SJCRH30 (cell line): Measurements from ENCODE around the gene ZFYVE21. TPM values are rescaled to one million over a fixed set of nuclear protein-coding genes. Genes with fewer than 3 reads are reported as not detected.

Experiments
- DNase-seq, 2 experiments: peaks; one replicate each; pipeline ENCODE4 v3.0.0-alpha.2; 2015 to 2020
- H3K27ac ChIP-seq: fragments of 250-450 bp; sonication (Bioruptor Pico); 2 replicates; pipeline ENCODE4 v1.5.1; 2020; ENCODE audit warnings: mild to moderate bottlenecking, moderate library complexity
- H3K27me3 ChIP-seq: fragments of 250-450 bp; sonication (Bioruptor Pico); 2 replicates; pipeline ENCODE4 v1.5.1; 2020; ENCODE audit warnings: mild to moderate bottlenecking, moderate library complexity
- H3K36me3 ChIP-seq: fragments of 250-450 bp; sonication (Bioruptor Pico); 2 replicates; pipeline ENCODE4 v1.5.1; 2020; ENCODE audit warnings: mild to moderate bottlenecking, moderate library complexity
- H3K4me1 ChIP-seq: fragments of 250-450 bp; sonication (Bioruptor Pico); 2 replicates; pipeline ENCODE4 v1.5.1; 2020; ENCODE audit warnings: mild to moderate bottlenecking, moderate library complexity
- H3K4me3 ChIP-seq: fragments of 250-450 bp; sonication (Bioruptor Pico); 2 replicates; pipeline ENCODE4 v1.5.1; 2020; ENCODE audit warnings: mild to moderate bottlenecking, moderate library complexity
- H3K9me3 ChIP-seq: fragments of 250-450 bp; sonication (Bioruptor Pico); replicated peaks from 2 replicates; pipeline ENCODE4 v1.5.1; 2020; ENCODE audit warnings: mild to moderate bottlenecking, moderate library complexity
- total RNA-seq: library from RNA; depleted of rRNA; stranded (reverse); fragments of >200 nt; shearing (Covaris generic); gene quantifications from 2 replicates; pipeline ENCODE4 v1.2.3, GENCODE V29; 2014

The ZFYVE21 gene
- total RNA-seq, 1 experiment from 2014 or later = 28.3 TPM

DNA sequence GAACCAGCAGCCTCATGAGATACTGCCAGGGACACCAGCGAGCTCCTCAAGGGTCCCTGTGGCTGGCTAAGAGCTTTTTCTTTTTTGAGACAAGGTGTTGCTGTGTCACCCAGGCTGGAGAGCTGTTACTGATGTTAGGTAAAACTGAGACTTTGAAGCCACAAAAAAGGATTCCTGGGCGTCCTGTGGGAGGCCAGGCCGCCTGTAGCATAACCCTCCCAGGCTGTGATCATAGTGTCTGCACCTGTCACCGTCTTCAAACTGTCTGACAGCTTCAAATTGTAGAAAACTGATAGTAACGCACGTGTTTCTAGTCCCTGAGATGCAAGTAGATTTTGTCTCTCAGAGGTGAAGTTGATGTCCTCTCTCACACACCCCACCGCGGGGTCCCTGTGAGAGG, 4.1 kb downstream of the ZFYVE21 start:
- Histone ChIP-seq H3K4me1 (peaks cover 14% of the 10 kb centered on the region), H3K36me3 (no peaks in the 10 kb centered on the region), H3K27ac (no peak overlapping the region), H3K4me3 (no peak overlapping the region), H3K27me3 (no peaks in the 10 kb centered on the region), H3K9me3 (no peaks in the 10 kb centered on the region)
- peak; percentile 44 to 72 for DNase-seq

DNA sequence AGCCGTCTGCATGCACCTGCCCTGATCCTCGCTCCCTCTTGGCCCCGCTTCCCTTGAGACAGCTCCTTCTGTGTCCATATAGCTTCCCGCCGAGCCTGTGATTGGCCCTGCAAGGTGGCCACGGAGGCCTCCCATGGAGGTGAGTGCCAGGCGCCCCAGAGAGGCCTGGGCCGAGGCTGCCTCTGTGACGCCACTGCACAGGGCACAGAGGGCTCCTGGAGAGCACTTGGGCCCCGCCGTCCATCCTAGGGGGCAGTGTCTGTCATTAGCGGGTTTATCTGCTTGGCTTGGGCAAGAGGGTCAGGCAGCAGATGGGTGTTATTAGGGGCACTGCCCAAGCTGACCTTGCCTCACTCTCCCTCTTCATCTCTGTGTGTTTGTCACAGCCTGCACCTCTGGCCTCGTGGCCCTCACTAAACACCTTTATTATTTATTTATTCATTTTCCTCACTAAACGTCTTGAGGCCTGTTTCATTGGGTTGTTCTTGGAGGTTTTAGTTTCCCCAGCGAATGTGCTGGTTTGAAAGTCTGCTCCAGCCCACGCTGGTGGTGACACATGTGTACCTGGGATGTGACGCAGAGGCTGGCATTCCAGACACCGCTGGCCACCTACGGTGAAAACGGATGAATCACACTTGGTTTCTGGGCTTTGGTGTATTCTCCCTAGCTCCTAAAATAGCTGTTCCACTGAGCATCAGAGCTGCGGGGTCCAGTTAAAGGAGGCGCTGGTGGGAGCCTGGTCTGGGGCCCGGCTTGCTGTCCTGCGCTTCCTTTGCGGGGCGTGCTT, 5.9 kb downstream of the ZFYVE21 start:
- DNase-seq = no peak
- no peaks in the 10 kb centered on the region for H3K36me3 ChIP-seq
- H3K4me1 ChIP-seq = peaks cover 14% of the 10 kb centered on the region
- no peak overlapping the region for H3K4me3 ChIP-seq
- H3K27ac ChIP-seq = no peak overlapping the region
- H3K9me3 ChIP-seq = no peaks in the 10 kb centered on the region
- no peaks in the 10 kb centered on the region for H3K27me3 ChIP-seq

DNA sequence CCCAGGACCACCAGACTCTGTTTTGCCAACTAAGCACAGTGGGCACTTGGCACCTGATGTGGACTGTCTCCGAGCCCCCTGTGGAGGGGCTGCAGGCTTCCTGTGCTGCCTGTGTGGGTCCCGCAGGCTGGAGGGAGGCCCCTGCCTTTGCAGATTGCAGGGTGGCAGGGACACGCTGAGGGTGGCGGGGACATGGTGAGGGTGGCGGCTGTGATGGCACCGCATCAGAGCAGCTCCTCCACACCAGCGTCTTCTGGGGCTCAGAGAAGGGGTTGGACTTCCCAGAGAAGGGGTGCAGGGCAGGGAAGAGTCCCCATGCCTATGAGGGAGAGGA, 8.1 kb downstream of the ZFYVE21 start:
- Histone ChIP-seq H3K9me3 (no peaks in the 10 kb centered on the region), H3K4me3 (no peak overlapping the region), H3K27me3 (no peaks in the 10 kb centered on the region), H3K36me3 (no peaks in the 10 kb centered on the region), H3K4me1 (peaks cover 10% of the 10 kb centered on the region), H3K27ac (no peak overlapping the region)
- DNase-seq = no peak

DNA sequence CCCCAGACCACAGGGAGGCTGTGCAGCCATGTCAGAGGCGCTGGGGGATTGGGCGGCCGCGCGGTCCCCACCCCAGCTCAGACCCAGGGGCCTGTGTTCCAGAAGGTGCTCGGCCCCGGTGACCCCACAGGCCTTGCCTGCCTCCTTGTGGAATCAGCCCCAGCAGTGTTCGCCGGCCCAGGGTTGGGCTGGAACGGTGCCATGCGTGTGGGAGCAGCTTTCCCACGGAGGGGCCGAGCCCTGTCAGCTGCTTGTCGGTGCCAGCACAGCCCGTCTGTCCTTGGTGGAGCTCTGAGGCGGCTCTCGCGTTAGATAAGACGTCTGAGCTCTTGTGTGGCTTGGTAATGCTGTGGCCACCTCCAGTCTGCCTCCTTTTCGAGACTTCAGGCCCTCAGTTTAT, 8.5 kb downstream of the ZFYVE21 start:
- H3K4me3 ChIP-seq = no peak overlapping the region
- H3K9me3 ChIP-seq = no peaks in the 10 kb centered on the region
- no peak for DNase-seq
- H3K27ac ChIP-seq = no peak overlapping the region
- peaks cover 10% of the 10 kb centered on the region for H3K4me1 ChIP-seq
- H3K27me3 ChIP-seq = no peaks in the 10 kb centered on the region
- H3K36me3 ChIP-seq = no peaks in the 10 kb centered on the region

DNA sequence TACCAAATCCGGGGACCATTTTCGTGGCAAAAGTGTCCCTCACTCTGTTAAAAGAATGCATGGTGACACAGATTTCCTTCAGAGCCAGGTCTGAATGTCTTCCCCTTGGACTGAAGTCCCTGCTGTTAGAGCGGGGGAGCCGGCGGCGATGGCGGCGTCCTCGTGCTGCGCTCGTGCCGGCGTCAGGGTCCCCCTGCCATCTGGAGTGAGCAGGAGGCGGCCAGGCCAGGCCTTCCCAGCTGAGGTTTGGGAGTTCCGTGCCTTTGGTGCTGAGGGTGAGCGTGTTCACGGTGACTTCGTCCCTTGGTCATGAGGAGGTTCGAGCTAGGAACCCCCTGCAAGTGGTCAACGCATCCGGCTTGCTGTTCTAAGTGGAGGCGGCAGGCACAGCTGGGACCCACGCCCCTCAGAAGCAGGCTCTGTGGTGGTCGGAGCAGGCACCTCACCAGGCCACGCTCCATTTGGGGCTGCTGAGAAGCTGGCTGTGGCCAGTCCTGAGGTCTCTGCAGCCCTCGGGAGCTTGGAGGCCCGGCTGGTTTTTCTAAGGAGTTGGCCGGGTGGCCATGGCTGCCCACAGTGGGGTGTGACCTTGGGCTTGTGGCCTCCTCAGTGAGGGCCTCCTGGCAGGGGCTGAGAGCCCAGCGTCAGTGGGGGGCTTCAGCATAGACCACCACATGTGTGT, 9.5 kb downstream of the ZFYVE21 start:
- peaks cover 1% of the 10 kb centered on the region for H3K4me1 ChIP-seq
- H3K9me3 ChIP-seq = no peaks in the 10 kb centered on the region
- no peak for DNase-seq
- no peak overlapping the region for H3K4me3 ChIP-seq
- H3K27ac ChIP-seq = no peak overlapping the region
- H3K36me3 ChIP-seq = no peaks in the 10 kb centered on the region
- H3K27me3 ChIP-seq = no peaks in the 10 kb centered on the region

DNA sequence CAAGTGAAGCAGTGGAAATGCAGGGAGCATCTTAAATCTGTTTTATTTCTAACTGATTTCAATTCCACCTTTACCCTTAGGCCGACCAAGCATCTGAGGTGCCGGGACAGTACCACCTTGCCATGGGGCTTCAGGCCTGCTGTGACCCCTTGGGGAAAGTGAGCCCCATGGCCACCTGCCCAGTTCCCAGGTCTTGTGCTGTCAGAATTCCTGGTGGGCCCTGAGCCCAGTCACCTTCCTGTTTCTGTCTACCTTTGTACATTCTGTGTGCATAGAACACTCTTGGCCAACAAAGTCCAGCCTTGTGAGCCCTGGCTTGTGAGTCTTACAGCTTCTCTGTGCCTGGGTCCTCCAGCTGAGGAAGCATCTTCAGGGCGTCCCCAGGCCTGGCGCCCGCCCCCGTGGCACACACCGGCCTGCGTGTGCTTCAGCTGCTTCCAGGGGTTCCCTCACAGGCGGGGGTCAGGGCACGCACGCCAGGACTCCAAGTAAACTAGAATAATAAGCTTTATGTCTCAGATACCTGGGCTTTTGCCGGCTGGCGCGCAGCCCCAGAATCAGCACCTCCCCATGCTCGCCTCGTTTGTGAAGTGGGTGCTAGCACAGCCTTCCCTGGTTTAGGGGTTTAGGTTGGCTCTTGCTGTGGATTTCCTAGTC, 10.3 kb downstream of the ZFYVE21 start:
- no peak overlapping the region for H3K27ac ChIP-seq
- DNase-seq = no peak
- no peaks in the 10 kb centered on the region for H3K9me3 ChIP-seq
- no peak overlapping the region for H3K4me3 ChIP-seq
- no peaks in the 10 kb centered on the region for H3K4me1 ChIP-seq
- no peaks in the 10 kb centered on the region for H3K36me3 ChIP-seq
- H3K27me3 ChIP-seq = no peaks in the 10 kb centered on the region

DNA sequence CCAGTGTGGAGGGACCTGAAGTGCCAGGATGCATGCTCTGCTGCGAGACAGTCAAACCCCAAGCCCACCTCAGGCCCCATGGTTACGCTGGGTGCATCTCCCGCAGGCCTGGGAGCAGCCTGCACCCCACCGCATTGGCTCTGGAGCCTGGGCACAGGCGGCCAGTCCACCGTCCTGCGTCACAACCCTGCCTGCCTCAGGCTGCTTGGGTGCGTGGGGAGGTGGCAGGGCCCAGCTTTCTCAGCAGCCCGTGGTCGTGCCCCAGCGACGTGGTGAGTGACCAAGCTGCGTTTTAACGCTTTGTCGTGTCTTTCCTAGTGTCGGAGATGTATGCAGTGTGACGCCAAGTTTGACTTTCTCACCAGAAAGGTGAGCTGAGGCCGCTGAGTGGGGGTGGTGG, 10.9 kb downstream of the ZFYVE21 start:
- Histone ChIP-seq H3K4me1 (no peaks in the 10 kb centered on the region), H3K36me3 (no peaks in the 10 kb centered on the region; the same call in 1 of the 2 replicates), H3K9me3 (no peaks in the 10 kb centered on the region), H3K4me3 (no peak overlapping the region), H3K27me3 (no peaks in the 10 kb centered on the region), H3K27ac (no peak overlapping the region)
- no peak for DNase-seq

DNA sequence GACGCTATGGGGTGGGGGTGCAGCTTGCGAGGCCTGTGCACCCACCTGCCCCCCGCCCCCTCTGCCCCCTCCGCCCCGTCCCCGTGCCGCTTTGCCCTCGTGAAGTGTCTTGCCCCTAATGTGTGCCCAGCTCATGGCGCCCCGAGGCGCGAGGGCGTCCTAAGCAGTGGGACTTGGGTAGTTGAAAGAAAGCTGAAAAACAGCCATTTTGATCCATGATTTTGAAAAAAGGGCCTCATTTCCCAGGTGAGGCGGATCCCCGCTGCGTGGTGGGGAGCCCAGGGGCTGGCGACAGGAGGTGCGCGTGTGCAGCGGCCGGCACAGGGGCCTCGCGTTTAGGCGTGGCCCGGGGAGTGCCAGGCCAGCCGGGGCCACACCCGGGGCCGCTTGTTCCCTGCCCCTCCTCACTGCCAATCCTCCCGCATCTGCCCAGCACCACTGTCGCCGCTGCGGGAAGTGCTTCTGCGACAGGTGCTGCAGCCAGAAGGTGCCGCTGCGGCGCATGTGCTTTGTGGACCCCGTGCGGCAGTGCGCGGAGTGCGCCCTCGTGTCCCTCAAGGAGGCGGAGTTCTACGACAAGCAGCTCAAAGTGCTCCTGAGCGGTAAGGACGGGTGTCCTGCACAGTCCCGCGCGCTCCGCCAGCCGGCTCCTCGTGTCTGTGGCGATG, 11.8 kb downstream of the ZFYVE21 start:
- Histone ChIP-seq H3K9me3 (no peaks in the 10 kb centered on the region), H3K4me3 (no peak overlapping the region), H3K4me1 (no peaks in the 10 kb centered on the region), H3K27ac (no peak overlapping the region), H3K36me3 (peaks cover 6% of the 10 kb centered on the region; the same call in 1 of the 2 replicates), H3K27me3 (no peaks in the 10 kb centered on the region)
- no peak for DNase-seq

DNA sequence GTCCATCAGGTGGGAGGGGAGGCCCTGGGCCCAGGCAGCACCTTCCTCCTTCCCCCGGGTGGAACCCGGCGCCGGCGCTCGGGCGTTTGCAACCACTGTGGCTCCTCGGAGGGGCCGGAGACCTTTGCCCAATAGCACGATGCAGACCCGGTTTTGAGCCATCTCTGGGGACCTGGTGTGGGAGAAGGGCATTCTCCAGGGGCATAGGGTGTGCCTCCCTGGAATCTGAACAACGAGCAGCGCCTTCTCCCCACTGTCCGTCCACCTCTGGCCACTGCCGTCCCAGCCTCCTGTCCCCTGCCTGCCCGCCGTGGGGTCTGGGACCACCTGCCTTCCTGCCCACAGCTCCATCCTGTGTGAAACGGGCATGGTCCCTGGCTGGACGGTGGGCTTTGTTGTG, 12.5 kb downstream of the ZFYVE21 start:
- Histone ChIP-seq H3K27me3 (no peaks in the 10 kb centered on the region), H3K9me3 (no peaks in the 10 kb centered on the region), H3K36me3 (peaks cover 9% of the 10 kb centered on the region), H3K4me3 (no peak overlapping the region), H3K27ac (no peak overlapping the region), H3K4me1 (no peaks in the 10 kb centered on the region)
- no peak for DNase-seq

DNA sequence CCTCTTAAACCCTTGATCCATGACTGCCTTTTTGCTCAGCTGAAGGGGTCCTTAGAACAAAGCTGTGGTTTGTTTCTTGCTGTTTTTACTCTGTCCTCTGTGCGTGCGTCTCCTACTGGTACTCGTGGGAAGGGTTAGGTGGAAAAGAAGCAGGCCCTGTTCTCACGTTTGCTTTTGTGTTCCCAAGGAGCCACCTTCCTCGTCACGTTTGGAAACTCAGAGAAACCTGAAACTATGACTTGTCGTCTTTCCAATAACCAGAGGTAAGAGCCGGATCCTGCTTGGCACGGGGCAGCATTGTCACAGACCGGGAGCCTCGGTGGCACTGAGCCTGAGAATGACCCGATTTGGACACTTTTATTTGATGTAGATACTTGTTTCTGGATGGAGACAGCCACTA, 13.1 kb downstream of the ZFYVE21 start:
- Histone ChIP-seq H3K36me3 (peaks cover 13% of the 10 kb centered on the region), H3K27me3 (no peaks in the 10 kb centered on the region), H3K9me3 (no peaks in the 10 kb centered on the region), H3K4me1 (no peaks in the 10 kb centered on the region), H3K4me3 (no peak overlapping the region), H3K27ac (no peak overlapping the region)
- no peak for DNase-seq

DNA sequence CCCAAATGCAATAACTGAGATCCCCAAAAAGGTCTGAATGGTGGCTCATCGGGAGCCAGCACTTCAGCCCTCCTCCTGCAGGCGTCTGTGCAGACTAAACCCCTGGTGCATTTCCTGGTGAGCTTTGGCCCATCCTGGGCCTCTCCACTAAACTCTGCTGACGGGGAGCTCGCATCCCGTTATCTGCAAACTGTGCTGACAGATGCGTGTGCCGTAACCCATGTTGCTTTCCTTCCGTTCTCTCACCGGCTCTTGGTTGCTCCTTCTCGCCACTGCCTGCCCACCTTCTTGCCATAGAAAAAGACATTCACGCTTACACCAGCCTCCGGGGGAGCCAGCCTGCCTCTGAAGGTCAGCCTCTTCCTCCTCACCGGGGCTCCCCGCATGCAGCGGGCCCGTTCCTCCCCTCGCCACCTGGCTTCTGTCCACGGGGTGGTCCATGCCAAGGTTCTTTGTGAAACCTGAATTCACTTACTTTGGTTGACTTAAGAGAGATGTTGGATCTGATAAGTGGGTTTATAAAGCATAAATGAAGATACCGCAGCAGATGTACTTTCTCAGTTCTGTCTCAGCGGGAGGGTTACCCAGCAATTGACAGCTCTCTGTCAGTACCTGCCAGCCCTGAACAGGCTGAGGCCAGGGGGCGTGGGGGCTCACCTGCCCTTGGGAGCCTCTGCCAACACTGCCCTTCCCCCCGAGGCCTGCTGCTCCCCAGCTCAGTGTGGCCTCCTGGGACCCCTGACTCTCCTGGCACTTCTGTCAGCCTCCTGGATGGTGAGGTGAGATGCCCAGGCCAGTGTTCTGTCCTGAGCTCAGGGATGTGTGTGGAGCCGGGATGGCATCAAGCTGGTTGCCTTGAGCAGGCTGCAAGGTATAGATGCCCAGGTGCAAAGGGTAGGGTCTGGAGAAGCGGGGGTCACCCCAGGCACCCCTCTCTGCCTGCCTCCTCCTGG, 14.2 kb downstream of the ZFYVE21 start:
- no peaks in the 10 kb centered on the region for H3K9me3 ChIP-seq
- no peak overlapping the region for H3K27ac ChIP-seq
- DNase-seq = no peak
- H3K4me3 ChIP-seq = no peak overlapping the region
- H3K36me3 ChIP-seq = peaks cover 16% of the 10 kb centered on the region
- H3K4me1 ChIP-seq = no peaks in the 10 kb centered on the region
- H3K27me3 ChIP-seq = no peaks in the 10 kb centered on the region

DNA sequence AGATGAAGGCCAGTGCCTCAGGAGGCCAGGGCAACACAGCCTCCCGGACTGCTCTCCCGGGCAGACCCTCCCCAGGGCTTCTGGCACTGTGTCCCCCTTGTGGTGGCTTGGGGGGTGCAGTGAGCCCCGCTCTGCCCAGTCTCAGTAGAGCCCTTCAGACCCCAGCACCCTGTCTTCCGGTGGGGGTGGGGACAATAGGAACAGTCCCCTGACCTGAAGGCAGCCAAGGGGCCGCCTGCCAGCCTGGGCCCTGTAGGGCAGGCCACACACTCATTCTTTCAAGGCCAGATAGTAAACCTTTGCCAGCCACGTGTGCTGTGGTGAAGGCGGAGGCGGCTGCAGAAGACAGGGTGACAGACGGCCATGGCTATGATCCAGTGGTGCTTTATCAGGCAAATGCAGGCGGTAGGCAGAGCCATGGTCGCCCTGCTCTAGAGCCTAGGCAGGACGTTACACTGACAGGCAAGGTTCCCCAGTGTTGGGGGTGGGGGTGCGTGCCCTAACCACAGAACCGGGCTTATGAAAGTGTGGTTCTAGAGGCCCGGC, 15.0 kb downstream of the ZFYVE21 start:
- Histone ChIP-seq H3K4me1 (no peaks in the 10 kb centered on the region), H3K27me3 (no peaks in the 10 kb centered on the region), H3K36me3 (peaks cover 16% of the 10 kb centered on the region), H3K27ac (no peak overlapping the region), H3K9me3 (no peaks in the 10 kb centered on the region), H3K4me3 (no peak overlapping the region)
- DNase-seq = no peak

DNA sequence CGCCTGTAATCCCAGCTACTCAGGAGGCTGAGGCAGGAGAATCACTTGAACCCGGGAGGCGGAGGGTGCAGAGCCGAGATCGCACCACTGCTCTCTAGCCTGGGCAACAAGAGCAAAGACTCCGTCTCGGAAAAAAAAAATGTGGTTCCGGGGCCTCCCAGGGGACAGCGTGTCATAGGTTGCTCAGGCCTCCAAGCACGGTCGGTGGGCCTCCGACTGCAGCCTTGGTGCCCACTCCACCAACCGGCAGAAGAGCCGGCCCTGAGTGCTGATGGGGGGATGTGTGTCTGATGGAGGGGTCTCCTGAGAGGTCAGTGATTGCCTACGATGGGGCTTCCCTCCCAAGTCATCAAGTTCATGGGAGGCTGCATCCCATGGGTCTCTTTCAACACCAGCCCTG, 15.9 kb downstream of the ZFYVE21 start:
- DNase-seq = no peak
- H3K27ac ChIP-seq = no peak overlapping the region
- H3K4me1 ChIP-seq = no peaks in the 10 kb centered on the region
- H3K27me3 ChIP-seq = no peaks in the 10 kb centered on the region
- no peak overlapping the region for H3K4me3 ChIP-seq
- no peaks in the 10 kb centered on the region for H3K9me3 ChIP-seq
- H3K36me3 ChIP-seq = peaks cover 16% of the 10 kb centered on the region
